ENCODE results near the gene RPP38.

Gene RPP38

GRCh38 chr10:15097011-15097812, at the start of gene RPP38:
RPP38 (plus strand) TSS chr10:15097355; CDS start chr10:15103315, 5,960 bp downstream.
- DNase-seq: peak; percentile 59 to 99 (median 96)

GRCh38 chr10:15049533-15049932, 47.6 kb upstream of the RPP38 start:
- DNase-seq: no peak

DNA sequence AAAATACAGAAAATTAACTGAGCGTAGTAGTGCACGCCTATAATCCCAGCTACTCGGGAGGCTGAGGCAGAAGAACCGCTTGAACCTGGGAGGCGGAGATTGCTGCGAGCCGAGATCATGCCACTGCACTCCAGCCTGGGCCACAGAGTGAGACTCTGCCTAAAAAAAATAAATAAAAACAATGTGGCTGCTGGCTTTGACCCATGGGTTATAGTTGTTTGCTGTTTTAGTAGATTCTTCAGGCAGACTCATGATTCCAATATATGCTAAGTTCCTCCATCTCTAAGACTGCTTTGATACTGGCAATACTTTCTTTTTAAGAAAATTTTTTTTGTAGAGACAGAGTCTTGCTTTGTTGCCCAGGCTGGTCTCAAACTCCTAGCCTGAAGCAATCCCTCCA, 45.0 kb upstream of the RPP38 start:
- DNase-seq: no peak

- DNase-seq: no peak
Observed at GRCh38 chr10:15053061-15053460, 44.1 kb upstream of the RPP38 start.

GRCh38 chr10:15058689-15059088, 38.5 kb upstream of the RPP38 start:
- DNase-seq: no peak

- DNase-seq: no peak
Observed at GRCh38 chr10:15059914-15060313, 37.2 kb upstream of the RPP38 start.

DNA sequence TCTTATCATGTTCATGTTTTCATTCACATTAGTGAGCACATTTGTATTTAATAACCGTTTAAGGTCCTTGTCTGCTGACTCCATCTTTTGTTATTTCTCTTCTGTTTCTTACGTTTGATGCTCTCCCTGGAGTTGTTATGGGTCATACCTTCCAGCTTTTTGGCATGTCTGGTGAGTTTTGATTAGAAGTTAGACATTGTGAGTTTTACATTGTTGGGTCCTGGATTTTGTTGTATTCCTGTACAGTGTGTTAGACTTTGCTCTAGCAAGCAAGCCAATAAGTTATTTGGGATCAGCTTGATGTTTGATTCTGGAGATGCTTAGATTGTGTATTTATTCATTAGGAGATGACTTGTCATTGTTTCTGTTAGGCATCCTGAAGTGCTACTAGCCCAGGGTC, 36.5 kb upstream of the RPP38 start:
- DNase-seq: no peak

DNA sequence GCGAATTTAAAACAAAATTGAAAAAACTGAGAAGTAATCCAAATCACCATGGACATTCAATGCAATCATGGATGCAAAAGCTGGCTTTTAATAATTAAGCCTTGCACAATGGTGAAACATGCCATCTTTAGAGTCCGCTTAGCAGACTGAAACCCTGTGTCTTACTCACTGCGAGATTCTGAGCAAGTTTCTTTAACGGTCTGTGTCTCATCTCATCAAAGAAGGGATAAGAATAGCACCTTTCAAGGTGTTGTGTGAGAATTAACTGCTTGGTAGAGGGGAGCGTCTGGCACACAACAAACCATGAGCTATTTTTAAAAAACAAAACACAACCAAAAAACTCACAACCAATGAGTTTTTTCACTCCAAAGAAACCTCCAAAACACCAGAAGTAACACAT, 30.0 kb upstream of the RPP38 start:
- no peak for DNase-seq

GRCh38 chr10:15068802-15069201, 28.4 kb upstream of the RPP38 start:
- no peak for DNase-seq

DNA sequence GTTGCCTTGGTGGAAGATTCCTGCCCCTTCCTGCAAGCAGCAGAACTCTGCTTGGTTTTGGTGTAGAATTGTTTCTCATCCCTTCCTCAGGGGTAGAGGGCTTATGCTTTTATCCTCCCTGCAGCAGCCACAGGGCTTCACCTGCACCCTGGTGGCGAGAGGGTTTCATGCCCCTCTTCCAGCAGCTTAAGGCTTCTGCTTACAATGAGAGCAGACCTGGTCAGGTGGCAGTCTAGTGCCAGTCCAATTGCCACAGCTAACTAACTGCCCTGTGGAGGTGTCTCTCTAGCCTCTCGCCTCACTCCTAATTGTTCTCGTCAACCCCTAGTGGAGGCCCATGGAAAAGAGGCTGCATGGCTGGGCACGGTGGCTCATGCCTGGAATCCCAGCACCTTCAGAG, 27.9 kb upstream of the RPP38 start:
- DNase-seq: no peak

DNA sequence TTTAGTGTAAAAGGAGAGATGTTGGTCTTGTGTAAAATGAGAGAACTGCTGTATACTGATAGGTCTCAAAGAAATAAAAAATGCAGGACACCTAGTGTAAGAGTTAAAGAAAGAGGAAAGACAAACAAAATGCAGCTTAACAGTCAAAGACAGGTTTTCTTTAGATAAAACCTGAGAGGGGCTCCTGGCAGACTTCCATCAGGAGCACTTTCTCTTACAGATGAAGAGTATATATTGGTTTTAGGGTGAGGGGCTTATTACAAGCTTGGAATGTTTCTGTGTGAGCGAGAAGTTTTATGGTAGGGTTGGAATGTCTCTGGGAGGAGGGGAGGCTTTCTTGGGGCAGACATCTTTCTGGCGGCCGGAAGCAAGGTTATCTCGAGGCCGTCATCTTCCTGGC, 24.8 kb upstream of the RPP38 start:
- DNase-seq: no peak

- DNase-seq: no peak
Observed at GRCh38 chr10:15075421-15075820, 21.7 kb upstream of the RPP38 start.

DNA sequence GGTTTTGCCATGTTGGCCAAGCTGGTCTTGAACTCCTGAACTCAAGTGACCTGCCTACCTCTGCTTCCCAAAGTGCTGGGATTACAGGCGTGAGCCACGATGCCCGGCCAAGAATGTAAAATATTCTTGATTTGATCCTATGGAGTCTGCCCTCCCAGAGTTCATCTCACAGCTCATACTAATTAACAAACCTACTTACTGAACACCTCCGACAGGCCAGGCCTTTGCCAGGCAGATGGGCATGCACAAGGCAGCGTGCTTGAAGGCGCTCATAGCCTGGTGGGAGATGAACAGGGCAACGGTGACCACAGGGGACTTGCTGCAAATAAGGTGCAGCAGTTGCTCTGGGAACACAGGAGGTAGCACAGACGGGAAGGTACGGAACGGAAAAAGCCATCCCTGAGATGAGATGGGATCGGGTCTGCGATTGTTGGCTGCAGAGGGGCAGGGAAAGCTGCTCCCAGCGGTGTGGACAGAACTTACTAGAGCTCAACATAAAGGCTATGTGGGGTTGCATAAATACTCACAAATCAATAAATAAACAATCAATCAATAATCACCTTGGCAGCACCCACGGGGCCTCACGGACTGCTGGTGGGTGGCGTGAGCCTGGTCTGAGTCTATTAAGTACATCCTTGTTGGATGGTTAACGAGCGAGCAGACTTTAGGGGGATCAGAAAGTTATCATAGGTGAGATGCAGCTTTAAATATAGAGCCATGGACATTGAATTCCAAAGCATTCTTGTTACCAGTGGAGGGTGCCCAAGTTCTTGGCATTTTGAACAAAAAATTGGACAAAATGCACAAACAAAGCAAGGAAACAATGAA, 13.3 kb upstream of the RPP38 start:
- no peak for DNase-seq

DNA sequence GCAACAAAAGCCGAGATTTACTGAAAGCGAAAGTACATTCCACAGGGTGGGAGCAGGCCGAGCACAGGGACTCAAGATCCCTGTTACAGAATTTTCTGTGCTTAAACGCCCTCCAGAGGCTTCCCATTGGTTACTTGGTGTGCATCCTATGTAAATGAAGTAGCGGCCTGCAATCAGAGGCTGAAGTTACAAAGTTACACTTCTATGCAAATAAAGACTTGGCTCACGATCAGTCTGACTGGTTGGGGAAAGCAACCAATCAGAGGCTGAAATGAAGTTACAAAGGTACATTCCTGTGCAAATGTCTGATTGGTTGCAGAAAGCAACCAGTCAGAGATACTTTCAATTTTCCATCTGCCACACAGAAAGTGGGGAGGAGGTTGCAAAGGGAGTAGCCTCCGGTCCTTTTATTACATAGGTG, 12.6 kb upstream of the RPP38 start:
- DNase-seq: peak in 9 of 14 donors; percentile 14 to 35 (median 21)

DNA sequence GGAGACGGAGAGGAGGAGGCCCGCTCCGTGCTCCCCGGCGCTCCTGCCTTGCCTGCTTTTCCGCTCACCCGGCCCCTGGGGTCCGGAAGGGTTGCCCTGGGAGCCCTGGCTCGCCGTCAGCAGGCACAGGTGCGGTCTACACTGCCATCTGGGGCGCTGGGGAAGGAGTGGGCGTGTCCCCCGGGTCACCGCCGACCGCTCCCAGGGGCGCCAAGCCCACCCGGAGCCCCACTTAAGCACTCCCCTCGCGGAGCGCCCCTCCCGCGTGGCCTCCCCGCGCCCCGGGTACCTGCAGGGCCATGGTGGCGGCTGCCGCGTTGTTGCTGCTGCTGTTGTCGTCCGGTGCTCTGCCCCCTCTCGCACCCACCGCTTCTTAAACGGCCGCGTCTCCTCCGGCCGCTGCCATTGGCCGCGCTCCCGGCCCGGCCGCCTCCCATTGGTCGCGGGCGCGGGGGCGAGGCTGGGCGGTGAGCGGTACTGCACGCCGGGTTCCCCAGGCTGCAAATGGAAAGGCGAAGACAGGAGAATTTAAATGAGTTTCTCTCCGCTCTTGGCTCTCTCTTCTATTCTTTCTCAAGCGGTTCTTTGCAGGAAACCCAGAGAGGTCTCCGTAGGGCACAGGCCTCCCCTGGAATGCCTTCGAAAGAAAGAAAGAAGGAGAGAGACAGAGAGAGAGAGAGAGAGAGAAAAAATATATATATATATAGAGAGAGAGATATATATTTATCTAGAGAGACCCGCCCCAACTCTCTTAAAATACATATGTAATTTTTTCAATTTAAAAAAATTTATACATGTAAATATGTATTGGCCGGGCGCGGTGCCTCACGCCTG, 8.5 kb upstream of the RPP38 start, which contains the start of gene ACBD7:
Gene ACBD7, minus strand, starts transcription at position 349 of the 834 bp plus-strand sequence. Its CDS starts 48 bp downstream, at position 301.
- peak in 13 of 14 donors; percentile 12 to 86 (median 43) for DNase-seq

GRCh38 chr10:15091418-15091817, 5.7 kb upstream of the RPP38 start:
- no peak for DNase-seq

- DNase-seq: no peak
Observed at GRCh38 chr10:15092855-15093408, 4.2 kb upstream of the RPP38 start.

GRCh38 chr10:15096661-15097010, 519 bp upstream of the RPP38 start:
- no peak for DNase-seq

DNA sequence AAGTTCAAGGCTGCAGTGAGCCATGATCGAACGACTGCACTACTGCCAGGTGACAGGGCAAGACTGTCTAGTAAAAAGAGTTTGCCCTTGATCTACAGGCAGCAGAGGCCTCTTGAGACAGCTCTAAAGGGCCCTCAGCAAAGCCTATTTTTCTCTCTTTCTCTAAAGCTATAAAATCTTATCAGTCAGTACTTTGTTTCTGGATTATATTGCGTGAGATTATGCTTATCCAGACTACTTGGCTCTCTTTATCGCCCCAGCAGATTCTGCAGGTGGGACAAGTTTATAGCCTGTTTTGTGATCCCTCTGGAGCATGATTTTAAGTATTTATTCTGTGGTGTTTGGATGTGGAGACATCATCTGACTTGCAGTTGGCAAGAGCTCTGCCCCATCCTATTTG, 2.7 kb downstream of the RPP38 start:
- no peak for DNase-seq

DNA sequence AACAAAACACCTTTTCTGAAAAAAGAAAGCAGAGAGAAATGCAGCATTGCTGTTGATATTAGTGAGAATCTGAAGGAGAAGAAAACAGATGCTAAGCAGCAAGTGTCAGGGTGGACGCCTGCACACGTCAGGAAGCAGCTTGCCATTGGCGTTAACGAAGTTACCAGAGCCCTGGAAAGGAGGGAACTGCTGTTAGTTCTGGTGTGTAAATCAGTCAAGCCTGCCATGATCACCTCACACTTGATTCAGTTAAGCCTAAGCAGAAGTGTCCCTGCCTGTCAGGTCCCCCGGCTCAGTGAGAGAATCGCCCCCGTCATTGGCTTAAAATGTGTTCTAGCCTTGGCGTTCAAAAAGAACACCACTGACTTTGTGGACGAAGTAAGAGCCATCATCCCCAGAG, 6.4 kb downstream of the RPP38 start:
- DNase-seq: no peak

- DNase-seq: peak in 8 of 14 donors; percentile 2 to 52 (median 16)
Observed at GRCh38 chr10:15106352-15107013, 9.3 kb downstream of the RPP38 start.

- DNase-seq: no peak
Observed at GRCh38 chr10:15112657-15113056, 15.5 kb downstream of the RPP38 start.

Measured in C1 segment of cervical spinal cord (tissue), 14 donors.